K562 (cell line): Measurements from ENCODE around the gene TTC28. TPM values are rescaled to one million over a fixed set of nuclear protein-coding genes. Genes with fewer than 3 reads are reported as not detected.

Experiments used
- ATAC-seq: fragments of 200-7000 bp; cut with Tn5 transposase; 3 replicates; pipeline ENCODE4 v1.9.1; 2020; ENCODE audit warnings: moderate library complexity
- BruUV-seq: library from RNA; stranded (reverse); fragments of 400-500 nt; replicated peaks from 2 replicates; lab custom pipeline; 2021; lab: Mats Ljungman, UMichigan
- CTCF ChIA-PET: fragments of 300-600 bp; formaldehyde crosslinking; extraction: SDS; loops from one replicate; lab custom pipeline; 2021; ENCODE audit warnings: low intra/inter-chr PET ratio; lab: Yijun Ruan, JAX
- POLR2A ChIA-PET: fragments of 300-600, 350-650 bp; sonication (Branson Sonifier 250); formaldehyde crosslinking; extraction: SDS; loops from one replicate; lab custom pipeline; 2021; ENCODE audit warnings: antibody characterized with exemption, inconsistent platforms; lab: Yijun Ruan, JAX
- DNase-seq, 4 experiments: peaks; one replicate each; pipeline versions ENCODE4 v3.0.0 to v3.0.0-alpha.2; 2011 to 2018; ENCODE audit warnings: low spot score in 3 of 4, mixed read lengths in 3 of 4; ENCODE audit errors: extremely low read depth in 1 of 4
- FAIRE-seq: peaks from 2 replicates; lab custom pipeline; 2011; peaks lifted over from hg19 to GRCh38; lab: Jason Lieb, UNC
- H2AFZ ChIP-seq: 2 replicates; pipeline ENCODE4 v1.6.0; 2011; ENCODE audit warnings: low read depth, low read length, control low read depth, inconsistent platforms
- H3K27ac ChIP-seq: fragments of 200-600 bp; 3 replicates; pipeline ENCODE4 v1.8.0; 2011; ENCODE audit warnings: low read depth, mild to moderate bottlenecking, control low read depth, inconsistent platforms, low read length, moderate library complexity, mixed read lengths; ENCODE audit errors: extremely low read depth
- H3K27me3 ChIP-seq, 2 experiments: fragments of 300-600 bp in 1 of 2; 2 replicates in 1 of 2; 3 replicates in 1 of 2; pipeline versions ENCODE4 v1.6.0 to v1.8.0; 2011; ENCODE audit warnings: inconsistent platforms in 2 of 2, low read length in 2 of 2, mild to moderate bottlenecking in 1 of 2, mixed read lengths in 1 of 2, moderate library complexity in 1 of 2; ENCODE audit not compliant: control insufficient read depth in 2 of 2, insufficient read depth in 2 of 2
- H3K36me3 ChIP-seq: fragments of 300-600 bp; 3 replicates; pipeline ENCODE4 v1.8.0; 2011; ENCODE audit warnings: mild to moderate bottlenecking, low read length, inconsistent platforms; ENCODE audit not compliant: control insufficient read depth, insufficient read depth
- H3K4me1 ChIP-seq, 2 experiments: fragments of 200-600 bp in 1 of 2; replicated peaks in 1 of 2; 2 replicates in 1 of 2; 3 replicates in 1 of 2; pipeline versions ENCODE4 v1.5.1 to v1.8.0; 2011; ENCODE audit warnings: inconsistent platforms in 2 of 2, low read length in 2 of 2, mild to moderate bottlenecking in 1 of 2, mixed read lengths in 1 of 2, moderate library complexity in 1 of 2; ENCODE audit not compliant: control insufficient read depth in 2 of 2, insufficient read depth in 2 of 2
- H3K4me2 ChIP-seq: 2 replicates; pipeline ENCODE4 v1.6.1; 2011; ENCODE audit warnings: low read length, control low read depth, inconsistent platforms, mixed read lengths; ENCODE audit not compliant: insufficient read depth
- H3K4me3 ChIP-seq: fragments of 200-600 bp; sonication (generic), shearing (Covaris generic); 2 replicates; pipeline ENCODE4 v1.5.1; 2016; ENCODE audit warnings: control low read depth, inconsistent platforms
- H3K79me2 ChIP-seq: fragments of 200-600 bp; 3 replicates; pipeline ENCODE4 v1.8.0; 2011; ENCODE audit warnings: low read length, inconsistent platforms; ENCODE audit not compliant: control insufficient read depth, insufficient read depth
- H3K9ac ChIP-seq, 2 experiments: 2 replicates each; pipeline versions ENCODE4 v1.6.0 to v1.6.1; 2011; ENCODE audit warnings: low read depth in 2 of 2, low read length in 2 of 2, control low read depth in 1 of 2, inconsistent platforms in 1 of 2, mild to moderate bottlenecking in 1 of 2, mixed read lengths in 1 of 2; ENCODE audit not compliant: insufficient read depth in 1 of 2
- H3K9me1 ChIP-seq: one replicate; pipeline ENCODE4 v1.6.0; 2011; ENCODE audit warnings: inconsistent platforms, mild to moderate bottlenecking, low read length, moderate library complexity; ENCODE audit not compliant: control insufficient read depth, insufficient read depth
- H3K9me3 ChIP-seq: replicated peaks from 2 replicates; pipeline ENCODE4 v1.5.1; 2011; ENCODE audit warnings: low read depth, low read length, inconsistent platforms; ENCODE audit not compliant: control insufficient read depth, insufficient read depth
- H4K20me1 ChIP-seq: replicated peaks from 2 replicates; pipeline ENCODE4 v1.6.1; 2011; ENCODE audit warnings: low read length, inconsistent platforms, mixed read lengths; ENCODE audit not compliant: control insufficient read depth, insufficient read depth
- BCL6 ChIP-seq: fragments of 250-450 bp; sonication (Bioruptor Pico); IDR thresholded peaks from 2 replicates; pipeline ENCODE4 v1.4.0; 2020
- BMI1 ChIP-seq: fragments of 150-350 bp; IDR thresholded peaks from 2 replicates; pipeline ENCODE4 v1.6.1; 2014; ENCODE audit warnings: low read length
- BRD4 ChIP-seq: fragments of 200-600 bp; sonication (generic); IDR thresholded peaks from 2 replicates; pipeline ENCODE4 v1.6.1; 2017; ENCODE audit warnings: inconsistent platforms
- NFIX ChIP-seq: fragments of 250-450 bp; sonication (Bioruptor Pico); IDR thresholded peaks from 2 replicates; pipeline ENCODE4 v1.4.0; 2020; ENCODE audit warnings: low read depth, mild to moderate bottlenecking, moderate library complexity
- NR2C1 ChIP-seq, 2 experiments: fragments of 450-650 bp; IDR thresholded peaks; 2 replicates each; pipeline ENCODE4 v1.6.1; 2017; ENCODE audit warnings: mild to moderate bottlenecking in 2 of 2, antibody characterized with exemption in 1 of 2, inconsistent platforms in 1 of 2, missing compliant biosample characterization in 1 of 2, missing genetic modification characterization in 1 of 2
- NR2C2 ChIP-seq, 2 experiments: fragments of 200-800 bp in 1 of 2; sonication (Bioruptor generic) in 1 of 2; sonication (generic) in 1 of 2; formaldehyde crosslinking in 1 of 2; IDR thresholded peaks; 2 replicates each; pipeline versions ENCODE4 v1.6.1 to v1.8.0; 2016 to 2022; ENCODE audit warnings: mild to moderate bottlenecking in 1 of 2, missing compliant biosample characterization in 1 of 2, missing genetic modification characterization in 1 of 2, missing genetic modification reagents in 1 of 2
- SOX6 ChIP-seq: fragments of 450-650 bp; IDR thresholded peaks from 2 replicates; pipeline ENCODE4 v1.6.1; 2014; ENCODE audit warnings: mild to moderate bottlenecking
- SPI1 ChIP-seq: IDR thresholded peaks from 2 replicates; pipeline ENCODE4 v1.6.1; 2011; ENCODE audit warnings: low read depth, low read length, control low read depth, borderline replicate concordance
- ZFP30 ChIP-seq: fragments of 250-450 bp; sonication (Bioruptor Pico); IDR thresholded peaks from 2 replicates; pipeline ENCODE4 v1.8.0; 2022; ENCODE audit warnings: moderate library complexity, mild to moderate bottlenecking, inconsistent platforms, borderline replicate concordance
- ZFPM2 ChIP-seq: fragments of 250-450 bp; sonication (Bioruptor Pico); IDR thresholded peaks from 2 replicates; pipeline ENCODE4 v1.5.1; 2022; ENCODE audit warnings: mild to moderate bottlenecking
- ZNF347 ChIP-seq: fragments of 450-650 bp; formaldehyde crosslinking; IDR thresholded peaks from 2 replicates; pipeline ENCODE4 v1.4.0; 2020; ENCODE audit warnings: low read depth, mild to moderate bottlenecking, moderate library complexity
- ZNF551 ChIP-seq: fragments of 250-450 bp; sonication (Bioruptor Pico); IDR thresholded peaks from 2 replicates; pipeline ENCODE4 v1.5.0; 2021; ENCODE audit warnings: mild to moderate bottlenecking, moderate library complexity
- ZNF586 ChIP-seq: fragments of 450-650 bp; formaldehyde crosslinking; conservative IDR thresholded peaks from 2 replicates; pipeline ENCODE4 v1.4.0; 2020; ENCODE audit warnings: mild to moderate bottlenecking, moderate library complexity
- WGBS: fragments of 100-300 bp; shearing (Covaris generic); methylation state at CpG from one replicate; pipeline ENCODE4 v1.1.6; 2016; ENCODE audit warnings: low coverage, mixed read lengths; ENCODE audit not compliant: insufficient coverage; ENCODE audit errors: missing lambda C conversion rate; 5-methylcytosine and 5-hydroxymethylcytosine counted together
- in situ Hi-C: fragments of 300-500 bp; cut with MboI; formaldehyde crosslinking; loops from 4 replicates; pipeline ENCODE4 v1.15.0; 2018; ENCODE audit warnings: inconsistent platforms, mixed read lengths
- intact Hi-C: fragments of 100-400 bp; cut with micrococcal nuclease; formaldehyde crosslinking; loops from 2 replicates; pipeline ENCODE4 v1.14.2; 2022
- polyA plus RNA-seq, 8 experiments: library from polyadenylated mRNA; depleted of rRNA in 4 of 8; stranded (reverse) in 5 of 8; unstranded in 3 of 8; fragments of >200 nt; fragmentation: Nextera tagmentation in 2 of 8; fragmentation: Illumina TruSeq in 1 of 8; extraction: Ambion mirVana in 2 of 8; extraction: Trizol in 1 of 8; gene quantifications; 2 replicates each; pipeline versions ENCODE4 v1.2.1 to v1.2.3, GENCODE V29; 2011 to 2014; ENCODE audit warnings: inconsistent platforms in 1 of 8, missing spikeins in 1 of 8
- total RNA-seq, 7 experiments: library from RNA; depleted of rRNA in 6 of 7; stranded (reverse); fragments of >200 nt in 6 of 7; fragmentation: Illumina TruSeq in 2 of 7; extraction: Trizol in 2 of 7; gene quantifications; 2 replicates each; pipeline versions ENCODE4 v1.2.1 to v1.2.3, GENCODE V29; 2011 to 2021; ENCODE audit warnings: low replicate concordance in 1 of 7
- TF ChIP-seq, protein P1 (sequence below): fragments of 450-650 bp; IDR thresholded peaks from 2 replicates; pipeline ENCODE4 v1.6.1; 2014; ENCODE audit warnings: low read depth, mild to moderate bottlenecking, moderate library complexity, borderline replicate concordance
- TF ChIP-seq, protein P2 (sequence below): fragments of 450-650 bp; formaldehyde crosslinking; IDR thresholded peaks from 2 replicates; pipeline ENCODE4 v1.4.0; 2022; ENCODE audit warnings: missing genetic modification characterization

TTC28 gene
- total and polyA plus RNA-seq, 9 of the 15 experiments (the other 6 are each of a cell fraction or from before 2014, with no cell fraction given) = 0.22 to 10.7 (median 3.1) TPM

DNA sequence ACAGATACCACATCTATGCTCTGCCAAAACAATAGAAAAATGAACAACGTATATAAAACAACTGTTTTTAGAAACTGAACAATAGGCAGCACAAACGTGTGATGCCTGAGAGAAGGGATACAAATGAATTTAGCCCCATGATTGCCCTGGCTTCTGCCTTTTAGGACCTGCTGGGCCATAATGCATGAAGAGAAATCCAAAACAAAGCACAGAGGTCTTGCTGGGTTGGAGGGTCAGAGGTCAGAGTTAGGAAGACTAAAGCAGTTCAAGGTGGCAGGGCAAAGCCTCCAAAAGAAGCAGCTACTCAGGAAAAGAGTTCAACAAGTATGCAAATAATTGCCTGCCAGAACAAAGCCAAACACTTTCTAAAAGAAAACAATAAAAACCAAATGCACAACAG lies 138.5 kb downstream of the TTC28 start:
- H3K9me3 ChIP-seq = no peaks in the 10 kb centered on the region
- H3K4me2 ChIP-seq = no peak overlapping the region
- H3K27ac ChIP-seq = no peak overlapping the region
- ChIA-PET CTCF (no interaction called here), POLR2A (no interaction called here)
- WGBS = 39% methylated on average over 2 of the region's 2 CpGs
- peaks cover 0 to 2% of the 10 kb centered on the region in 2 experiments; a peak in 2 of 5 replicates for H3K4me1 ChIP-seq
- no TSS peak for BruUV-seq
- H3K4me3 ChIP-seq = no peak overlapping the region
- H4K20me1 ChIP-seq = no peaks in the 10 kb centered on the region
- intact Hi-C loops (no loop called here), in situ Hi-C loops (no loop called here)
- ATAC-seq (no peak), FAIRE-seq (no peak), DNase-seq (no peak)
- no peaks in the 10 kb centered on the region for H3K79me2 ChIP-seq
- no peaks in the 10 kb centered on the region for H3K36me3 ChIP-seq
- H3K9me1 ChIP-seq = no peaks in the 10 kb centered on the region
- no peak overlapping the region for H2AFZ ChIP-seq
- H3K9ac ChIP-seq = no peak overlapping the region
- no peaks in the 10 kb centered on the region for H3K27me3 ChIP-seq
- no peak for TF ChIP-seq ZFPM2 (CRISPR knock-in tag)
- 0 out of 2 replicates have a peak, but pooled peaks have one; percentile 19 for TF ChIP-seq NR2C1 (IDR thresholded peaks at IDR 0.05)
- peak; percentile 50 for TF ChIP-seq NR2C1 (tag; IDR thresholded peaks at IDR 0.05)
- no peak for TF ChIP-seq NR2C2 (CRISPR knock-in tag; IDR thresholded peaks at IDR 0.05)
- TF ChIP-seq NR2C2 (tag; IDR thresholded peaks at IDR 0.05) = 0 out of 2 replicates have a peak, but pooled peaks have one; percentile 14
- TF ChIP-seq, all 486 proteins: peak for 2

DNA sequence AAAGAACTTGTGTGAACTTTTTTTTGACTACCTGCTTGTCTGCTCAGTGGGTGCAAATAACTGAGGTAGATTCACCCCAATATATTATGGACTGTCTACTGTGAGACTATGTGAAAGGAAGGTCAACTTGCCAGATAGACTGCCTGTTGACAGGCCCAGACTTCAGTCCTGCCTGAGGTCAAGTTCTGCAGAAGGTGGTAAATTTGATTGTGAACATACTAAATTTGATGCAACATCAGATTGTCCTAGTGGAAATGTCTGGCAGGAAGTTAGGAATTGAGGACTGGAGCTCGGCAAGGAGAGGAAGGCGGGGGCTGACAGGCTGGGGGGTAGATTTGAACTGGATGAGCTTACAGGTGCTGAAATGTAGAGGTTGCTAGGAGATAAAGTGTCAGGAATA lies 140.7 kb downstream of the TTC28 start:
- ChIA-PET CTCF (no interaction called here), POLR2A (no interaction called here)
- ATAC-seq (no peak), DNase-seq (no peak), FAIRE-seq (no peak)
- WGBS = 60% methylated on average over 1 of the region's 2 CpGs
- Histone ChIP-seq H3K79me2 (no peaks in the 10 kb centered on the region), H3K9me1 (no peaks in the 10 kb centered on the region), H3K4me1 (no peaks in the 10 kb centered on the region), H3K9ac (no peak overlapping the region), H3K27ac (no peak overlapping the region), H3K27me3 (no peaks in the 10 kb centered on the region), H2AFZ (no peak overlapping the region), H3K4me3 (no peak overlapping the region), H3K4me2 (no peak overlapping the region), H3K9me3 (no peaks in the 10 kb centered on the region), H3K36me3 (no peaks in the 10 kb centered on the region), H4K20me1 (no peaks in the 10 kb centered on the region)
- BruUV-seq = no TSS peak
- intact Hi-C loops (no loop called here), in situ Hi-C loops (no loop called here)
- TF ChIP-seq, protein P1, sequence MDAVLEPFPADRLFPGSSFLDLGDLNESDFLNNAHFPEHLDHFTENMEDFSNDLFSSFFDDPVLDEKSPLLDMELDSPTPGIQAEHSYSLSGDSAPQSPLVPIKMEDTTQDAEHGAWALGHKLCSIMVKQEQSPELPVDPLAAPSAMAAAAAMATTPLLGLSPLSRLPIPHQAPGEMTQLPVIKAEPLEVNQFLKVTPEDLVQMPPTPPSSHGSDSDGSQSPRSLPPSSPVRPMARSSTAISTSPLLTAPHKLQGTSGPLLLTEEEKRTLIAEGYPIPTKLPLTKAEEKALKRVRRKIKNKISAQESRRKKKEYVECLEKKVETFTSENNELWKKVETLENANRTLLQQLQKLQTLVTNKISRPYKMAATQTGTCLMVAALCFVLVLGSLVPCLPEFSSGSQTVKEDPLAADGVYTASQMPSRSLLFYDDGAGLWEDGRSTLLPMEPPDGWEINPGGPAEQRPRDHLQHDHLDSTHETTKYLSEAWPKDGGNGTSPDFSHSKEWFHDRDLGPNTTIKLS = no peak
- TF ChIP-seq SPI1 (no peak), BRD4 (no peak), BCL6 (no peak), ZNF551 (no peak), ZNF347 (CRISPR knock-in tag) (no peak), NFIX (no peak), NR2C2 (CRISPR knock-in tag; IDR thresholded peaks at IDR 0.05) (no peak), NR2C2 (tag; IDR thresholded peaks at IDR 0.05) (no peak), ZFP30 (no peak), ZNF586 (CRISPR knock-in tag) (no peak), SOX6 (no peak), BMI1 (no peak)
- TF ChIP-seq, protein P2, sequence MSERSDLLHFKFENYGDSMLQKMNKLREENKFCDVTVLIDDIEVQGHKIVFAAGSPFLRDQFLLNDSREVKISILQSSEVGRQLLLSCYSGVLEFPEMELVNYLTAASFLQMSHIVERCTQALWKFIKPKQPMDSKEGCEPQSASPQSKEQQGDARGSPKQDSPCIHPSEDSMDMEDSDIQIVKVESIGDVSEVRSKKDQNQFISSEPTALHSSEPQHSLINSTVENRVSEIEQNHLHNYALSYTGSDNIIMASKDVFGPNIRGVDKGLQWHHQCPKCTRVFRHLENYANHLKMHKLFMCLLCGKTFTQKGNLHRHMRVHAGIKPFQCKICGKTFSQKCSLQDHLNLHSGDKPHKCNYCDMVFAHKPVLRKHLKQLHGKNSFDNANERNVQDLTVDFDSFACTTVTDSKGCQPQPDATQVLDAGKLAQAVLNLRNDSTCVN (CRISPR knock-in tag) = no peak
